Measurements from ENCODE around the gene APPL1.
A peak's percentile ranks its signal among the peaks of the same experiment; 100 is the strongest.

The APPL1 gene

GRCh38 chr3:57206423-57206822 is 21.1 kb upstream of the APPL1 start:
- no peak for TF ChIP-seq CTCF (IDR thresholded peaks at IDR 0.05; ENCODE audit: insufficient read depth, low read depth, low read length, missing control alignments)

GRCh38 chr3:57221883-57222282 is 5.6 kb upstream of the APPL1 start:
- DNase-seq (ENCODE audit: low read depth): peak; percentile 43
- no peak overlapping the region for H3K4me3 ChIP-seq (ENCODE audit: low read length)
- peak; percentile 39 for TF ChIP-seq CTCF (IDR thresholded peaks at IDR 0.05; ENCODE audit: insufficient read depth, low read depth, low read length, missing control alignments)

More at GRCh38 chr3:57206423-57206822, 21.1 kb upstream of the APPL1 start:
- DNase-seq (ENCODE audit: low read depth): no peak
- no peak overlapping the region for H3K4me3 ChIP-seq (ENCODE audit: low read length)

- TF ChIP-seq CTCF (IDR thresholded peaks at IDR 0.05; ENCODE audit: insufficient read depth, low read depth, low read length, missing control alignments): no peak
- DNase-seq (ENCODE audit: low read depth): no peak
- H3K4me3 ChIP-seq (ENCODE audit: low read length): no peak overlapping the region
These were observed 2.7 kb upstream of the APPL1 start for GRCh38 chr3:57224856-57225255.

- TF ChIP-seq CTCF (IDR thresholded peaks at IDR 0.05; ENCODE audit: insufficient read depth, low read depth, low read length, missing control alignments): no peak
- no peak overlapping the region for H3K4me3 ChIP-seq (ENCODE audit: low read length)
- DNase-seq (ENCODE audit: low read depth): no peak
These were observed 1.4 kb upstream of the APPL1 start for GRCh38 chr3:57226176-57226575.

- peak; percentile 44 for DNase-seq (ENCODE audit: low read depth)
- H3K4me3 ChIP-seq (ENCODE audit: low read length): peak overlapping the region; percentile 82
- no peak for TF ChIP-seq CTCF (IDR thresholded peaks at IDR 0.05; ENCODE audit: insufficient read depth, low read depth, low read length, missing control alignments)
These were observed 612 bp downstream of the APPL1 start for GRCh38 chr3:57227930-57228751.

- no peak for TF ChIP-seq CTCF (IDR thresholded peaks at IDR 0.05; ENCODE audit: insufficient read depth, low read depth, low read length, missing control alignments)
- H3K4me3 ChIP-seq (ENCODE audit: low read length): no peak overlapping the region
- DNase-seq (ENCODE audit: low read depth): peak; percentile 62
These were observed 2.5 kb downstream of the APPL1 start for GRCh38 chr3:57230006-57230405.

GRCh38 chr3:57233799-57234198 is 6.3 kb downstream of the APPL1 start:
- TF ChIP-seq CTCF (IDR thresholded peaks at IDR 0.05; ENCODE audit: insufficient read depth, low read depth, low read length, missing control alignments): no peak
- DNase-seq (ENCODE audit: low read depth): no peak
- no peak overlapping the region for H3K4me3 ChIP-seq (ENCODE audit: low read length)

Data from epithelial cell of esophagus (primary cell).